Activated CD8-positive, alpha-beta T cell treated with anti-CD3 and anti-CD28 coated beads, Interleukin-2, amount 10 ng/mL, durations not matched to agents 7 days and 5 days (primary cell): ENCODE results near the gene FAS. TPM values are rescaled to one million over a fixed set of nuclear protein-coding genes. Genes with fewer than 3 reads are reported as not detected.

Source experiments
- ATAC-seq: fragments of 150-1000 bp; cut with Tn5 transposase; one replicate; pipeline ENCODE4 v1.10.0; 2021; ENCODE audit warnings: moderate library complexity
- CTCF ChIA-PET: fragments of 350-600 bp; sonication (Branson Sonifier 250); formaldehyde crosslinking; loops from one replicate; lab custom pipeline; 2021; ENCODE audit warnings: antibody characterized with exemption; lab: Charles Lee
- POLR2A ChIA-PET: fragments of 350-600 bp; sonication (Branson Sonifier 250); formaldehyde crosslinking; loops from one replicate; lab custom pipeline; 2021; ENCODE audit warnings: antibody characterized with exemption; lab: Charles Lee
- DNase-seq: peaks from one replicate; pipeline ENCODE4 v3.0.0-alpha.2; 2020
- H3K27ac Mint-ChIP-seq: one replicate; pipeline ENCODE4 v1.8.0; 2021; ENCODE audit warnings: mild to moderate bottlenecking, mixed read lengths
- H3K27me3 Mint-ChIP-seq: one replicate; pipeline ENCODE4 v1.8.0; 2021; ENCODE audit warnings: low read depth, mixed read lengths
- H3K36me3 Mint-ChIP-seq: one replicate; pipeline ENCODE4 v1.8.0; 2021; ENCODE audit warnings: low read depth, mixed read lengths
- H3K4me1 Mint-ChIP-seq: one replicate; pipeline ENCODE4 v1.8.0; 2021; ENCODE audit warnings: low read depth, mixed read lengths
- H3K4me3 Mint-ChIP-seq: one replicate; pipeline ENCODE4 v1.8.0; 2021; ENCODE audit warnings: mild to moderate bottlenecking, mixed read lengths
- H3K9me3 Mint-ChIP-seq: one replicate; pipeline ENCODE4 v1.8.0; 2022; ENCODE audit warnings: mixed read lengths; ENCODE audit not compliant: insufficient read depth
- total RNA-seq, 2 experiments: library from RNA; stranded (reverse); gene quantifications; one replicate each; pipeline ENCODE4 v1.2.3, GENCODE V29; 2021

Gene FAS
- total RNA-seq, 2 experiments from 2014 or later, result 58.5 to 62.6 TPM

GRCh38 chr10:88982366-88982765 lies 8.2 kb upstream of the FAS start:
- CTCF ChIA-PET, result interaction anchor here (0.8 to 1.2 kb wide), 6 partner anchors 9 to 172 kb away, joined by 3 to 6 read pairs (median 3); partner anchors contain the start of gene FAS
- H3K27me3 Mint-ChIP-seq, result no peaks in the 10 kb centered on the region
- no peak overlapping the region for H3K4me3 Mint-ChIP-seq
- ATAC-seq (no peak), DNase-seq (no peak)
- no peak overlapping the region for H3K27ac Mint-ChIP-seq
- peaks cover 7% of the 10 kb centered on the region for H3K9me3 Mint-ChIP-seq
- POLR2A ChIA-PET, result interaction anchor here (0.6 to 0.8 kb wide), 2 partner anchors 8 to 12 kb away, joined by 4 read pairs; partner anchors contain the start of gene FAS
- peaks cover 28% of the 10 kb centered on the region for H3K4me1 Mint-ChIP-seq
- H3K36me3 Mint-ChIP-seq, result peaks cover 32% of the 10 kb centered on the region

- Mint-ChIP-seq H3K27me3 (no peaks in the 10 kb centered on the region), H3K36me3 (peaks cover 40% of the 10 kb centered on the region), H3K4me3 (no peak overlapping the region), H3K9me3 (peaks cover 15% of the 10 kb centered on the region), H3K27ac (no peak overlapping the region), H3K4me1 (peaks cover 37% of the 10 kb centered on the region)
- CTCF ChIA-PET, result interaction anchor here (1.0 to 1.2 kb wide), 3 partner anchors 18 to 50 kb away, joined by 3 to 5 read pairs (median 3); no protein-coding TSS in a partner anchor
- ATAC-seq (no peak), DNase-seq (no peak)
- POLR2A ChIA-PET, result no interaction called here
Observed at GRCh38 chr10:88983206-88983605, 7.4 kb upstream of the FAS start.

- ATAC-seq, result no peak
- no peak overlapping the region for H3K27ac Mint-ChIP-seq
- ChIA-PET POLR2A (no interaction called here), CTCF (no interaction called here)
- peaks cover 43% of the 10 kb centered on the region for H3K4me1 Mint-ChIP-seq
- H3K4me3 Mint-ChIP-seq, result no peak overlapping the region
- H3K36me3 Mint-ChIP-seq, result peaks cover 40% of the 10 kb centered on the region
- H3K27me3 Mint-ChIP-seq, result no peaks in the 10 kb centered on the region
- no peak for DNase-seq
- peaks cover 15% of the 10 kb centered on the region for H3K9me3 Mint-ChIP-seq
Observed at GRCh38 chr10:88983939-88984338, 6.7 kb upstream of the FAS start.

- POLR2A ChIA-PET, result no interaction called here
- peaks cover 15% of the 10 kb centered on the region for H3K9me3 Mint-ChIP-seq
- no peak for ATAC-seq
- DNase-seq, result no peak
- H3K27ac Mint-ChIP-seq, result no peak overlapping the region
- H3K36me3 Mint-ChIP-seq, result peaks cover 42% of the 10 kb centered on the region
- no peaks in the 10 kb centered on the region for H3K27me3 Mint-ChIP-seq
- peaks cover 46% of the 10 kb centered on the region for H3K4me1 Mint-ChIP-seq
- CTCF ChIA-PET, result no interaction called here
- H3K4me3 Mint-ChIP-seq, result no peak overlapping the region
Observed at GRCh38 chr10:88984525-88984924, 6.1 kb upstream of the FAS start.

GRCh38 chr10:88986549-88987242 lies 3.9 kb upstream of the FAS start:
- CTCF ChIA-PET, result interaction anchor here (0.7 to 1.8 kb wide), 18 partner anchors 8 to 1168 kb away, joined by 3 to 12 read pairs (median 4); partner anchors contain the start of gene ATAD1
- POLR2A ChIA-PET, result interaction anchor here (0.7 to 1.1 kb wide), 4 partner anchors 9 to 264 kb away, joined by 3 to 4 read pairs (median 4); no protein-coding TSS in a partner anchor
- H3K27me3 Mint-ChIP-seq, result no peaks in the 10 kb centered on the region
- peaks cover 43% of the 10 kb centered on the region for H3K36me3 Mint-ChIP-seq
- ATAC-seq (no peak), DNase-seq (no peak)
- no peak overlapping the region for H3K4me3 Mint-ChIP-seq
- H3K9me3 Mint-ChIP-seq, result peaks cover 15% of the 10 kb centered on the region
- peak overlapping the region; percentile 71 for H3K27ac Mint-ChIP-seq
- H3K4me1 Mint-ChIP-seq, result peaks cover 56% of the 10 kb centered on the region

GRCh38 chr10:88987243-88987725 lies 3.3 kb upstream of the FAS start:
- ChIA-PET CTCF (interaction anchor here (0.7 to 1.8 kb wide), 17 partner anchors 9 to 1169 kb away, joined by 3 to 12 read pairs (median 4); partner anchors contain the start of gene ATAD1), POLR2A (interaction anchor here (0.7 to 1.1 kb wide), 4 partner anchors 9 to 263 kb away, joined by 3 to 4 read pairs (median 4); no protein-coding TSS in a partner anchor)
- no peak for ATAC-seq
- DNase-seq, result peak; percentile 65
- Mint-ChIP-seq H3K27me3 (no peaks in the 10 kb centered on the region), H3K9me3 (peaks cover 15% of the 10 kb centered on the region), H3K4me1 (peaks cover 61% of the 10 kb centered on the region), H3K36me3 (peaks cover 48% of the 10 kb centered on the region), H3K4me3 (peak overlapping the region; percentile 25), H3K27ac (peak overlapping the region; percentile 82)

GRCh38 chr10:88987840-88988239 lies 2.8 kb upstream of the FAS start:
- no peaks in the 10 kb centered on the region for H3K27me3 Mint-ChIP-seq
- DNase-seq (no peak), ATAC-seq (no peak)
- peaks cover 64% of the 10 kb centered on the region for H3K4me1 Mint-ChIP-seq
- H3K9me3 Mint-ChIP-seq, result peaks cover 15% of the 10 kb centered on the region
- H3K27ac Mint-ChIP-seq, result peak overlapping the region; percentile 20
- no peak overlapping the region for H3K4me3 Mint-ChIP-seq
- ChIA-PET POLR2A (interaction anchor here (0.9 to 1.1 kb wide), 2 partner anchors 8 to 263 kb away, joined by 3 to 4 read pairs; no protein-coding TSS in a partner anchor), CTCF (interaction anchor here (0.8 to 1.8 kb wide), 13 partner anchors 8 to 1169 kb away, joined by 3 to 8 read pairs (median 5); partner anchors contain the start of gene ATAD1)
- H3K36me3 Mint-ChIP-seq, result peaks cover 51% of the 10 kb centered on the region

- ChIA-PET POLR2A (interaction anchor here (0.6 to 4.1 kb wide), 10 partner anchors 10 to 262 kb away, joined by 3 to 35 read pairs (median 8); partner anchors contain the start of genes LIPA and STAMBPL1), CTCF (interaction anchor here (0.9 to 9.0 kb wide), 10 partner anchors 9 to 225 kb away, joined by 3 to 98 read pairs (median 6); no protein-coding TSS in a partner anchor)
- peaks cover 47% of the 10 kb centered on the region for H3K36me3 Mint-ChIP-seq
- peak overlapping the region; percentile 95 for H3K4me3 Mint-ChIP-seq
- ATAC-seq, result no peak
- no peak for DNase-seq
- H3K9me3 Mint-ChIP-seq, result peaks cover 15% of the 10 kb centered on the region
- H3K27me3 Mint-ChIP-seq, result no peaks in the 10 kb centered on the region
- peaks cover 72% of the 10 kb centered on the region for H3K4me1 Mint-ChIP-seq
- H3K27ac Mint-ChIP-seq, result peak overlapping the region; percentile 65
Observed at GRCh38 chr10:88989423-88989822, 1.2 kb upstream of the FAS start.

GRCh38 chr10:88989824-88990383 lies 694 bp upstream of the FAS start:
- Mint-ChIP-seq H3K4me1 (peaks cover 71% of the 10 kb centered on the region), H3K9me3 (peaks cover 15% of the 10 kb centered on the region), H3K27me3 (no peaks in the 10 kb centered on the region)

GRCh38 chr10:88991161-88991898 lies 732 bp downstream of the FAS start:
- peaks cover 74% of the 10 kb centered on the region for H3K4me1 Mint-ChIP-seq
- H3K4me3 Mint-ChIP-seq, result peak overlapping the region; percentile 95
- DNase-seq (peak; percentile 70), ATAC-seq (peak; percentile 57)
- peak overlapping the region; percentile 95 for H3K27ac Mint-ChIP-seq
- peaks cover 12% of the 10 kb centered on the region for H3K9me3 Mint-ChIP-seq
- ChIA-PET CTCF (interaction anchor here (0.7 to 9.0 kb wide), 16 partner anchors 9 to 226 kb away, joined by 3 to 98 read pairs (median 5); no protein-coding TSS in a partner anchor), POLR2A (interaction anchor here (0.7 to 4.1 kb wide), 29 partner anchors 8 to 1129 kb away, joined by 3 to 35 read pairs (median 4); partner anchors contain the start of genes IFIT2, IFIT5, LIPA and STAMBPL1)
- H3K27me3 Mint-ChIP-seq, result no peaks in the 10 kb centered on the region
- peaks cover 50% of the 10 kb centered on the region for H3K36me3 Mint-ChIP-seq

More at GRCh38 chr10:88989824-88990383, 694 bp upstream of the FAS start:
- Mint-ChIP-seq H3K36me3 (peaks cover 47% of the 10 kb centered on the region), H3K27ac (peak overlapping the region; percentile 95), H3K4me3 (peak overlapping the region; percentile 95)
- ChIA-PET POLR2A (interaction anchor here (0.6 to 4.1 kb wide), 22 partner anchors 7 to 424 kb away, joined by 3 to 35 read pairs (median 6); partner anchors contain the start of genes IFIT5, LIPA and STAMBPL1), CTCF (interaction anchor here (0.7 to 9.0 kb wide), 19 partner anchors 7 to 227 kb away, joined by 3 to 98 read pairs (median 4); no protein-coding TSS in a partner anchor)
- DNase-seq (no peak), ATAC-seq (no peak)
